Activated CD8-positive, alpha-beta T cell treated with anti-CD3 and anti-CD28 coated beads for 36 hours (primary cell): ENCODE measurements around the gene UNC5A. TPM values are rescaled to one million over a fixed set of nuclear protein-coding genes. Genes with fewer than 3 reads are reported as not detected.

Source experiments
- ATAC-seq: fragments of 200-7000 bp; cut with Tn5 transposase; one replicate; pipeline ENCODE4 v1.10.0; 2021; ENCODE audit warnings: mild to moderate bottlenecking, moderate library complexity
- CTCF ChIA-PET: fragments of 350-600 bp; sonication (Branson Sonifier 250); formaldehyde crosslinking; loops from one replicate; lab custom pipeline; 2021; ENCODE audit warnings: antibody characterized with exemption; lab: Charles Lee
- POLR2A ChIA-PET: fragments of 350-600 bp; sonication (Branson Sonifier 250); formaldehyde crosslinking; loops from one replicate; lab custom pipeline; 2021; ENCODE audit warnings: antibody characterized with exemption; lab: Charles Lee
- DNase-seq: peaks from one replicate; pipeline ENCODE4 v3.0.0-alpha.2; 2020
- H3K27ac Mint-ChIP-seq: one replicate; pipeline ENCODE4 v1.8.0; 2021; ENCODE audit warnings: mild to moderate bottlenecking, mixed read lengths
- H3K27me3 Mint-ChIP-seq: one replicate; pipeline ENCODE4 v1.8.0; 2021; ENCODE audit warnings: mixed read lengths
- H3K36me3 Mint-ChIP-seq: one replicate; pipeline ENCODE4 v1.8.0; 2021; ENCODE audit warnings: low read depth, mixed read lengths
- H3K4me1 Mint-ChIP-seq: one replicate; pipeline ENCODE4 v1.8.0; 2021; ENCODE audit warnings: low read depth, mixed read lengths
- H3K4me3 Mint-ChIP-seq: one replicate; pipeline ENCODE4 v1.8.0; 2021; ENCODE audit warnings: mild to moderate bottlenecking, moderate library complexity, mixed read lengths
- H3K9me3 Mint-ChIP-seq: one replicate; pipeline ENCODE4 v1.8.0; 2021; ENCODE audit warnings: mixed read lengths
- intact Hi-C: fragments of 100-400 bp; cut with micrococcal nuclease; formaldehyde crosslinking; loops from one replicate; pipeline ENCODE4 v1.10.0; 2022
- total RNA-seq, 2 experiments: library from RNA; stranded (reverse); gene quantifications; one replicate each; pipeline ENCODE4 v1.2.3, GENCODE V29; 2021
- TF ChIP-seq, protein P1 (sequence below): fragments of 200-600 bp; IDR thresholded peaks from one replicate; pipeline ENCODE4 v1.8.0; 2022; ENCODE audit warnings: antibody characterized with exemption, mild to moderate bottlenecking

The UNC5A gene
- total RNA-seq, 2 experiments from 2014 or later, result not detected

DNA sequence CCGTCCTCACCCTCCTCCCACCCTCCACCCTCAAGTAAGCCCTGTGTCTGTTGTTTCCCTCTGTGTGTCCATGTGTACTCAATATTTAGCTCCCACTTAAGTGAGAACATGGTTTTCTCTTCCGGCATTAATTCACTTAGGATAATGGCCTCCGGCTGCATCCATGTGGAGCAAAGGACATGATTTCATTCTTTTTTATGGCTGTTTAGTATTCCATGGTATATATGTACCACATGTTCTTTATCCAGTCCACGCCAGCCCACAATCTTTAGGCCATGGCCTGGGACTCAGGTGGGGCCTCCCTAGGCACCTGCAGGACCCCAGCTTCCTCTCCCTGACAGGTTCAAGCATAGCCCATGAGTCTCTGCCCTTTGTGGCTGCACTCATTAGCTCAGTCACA is 22.9 kb downstream of the UNC5A start:
- TF ChIP-seq, protein P1, sequence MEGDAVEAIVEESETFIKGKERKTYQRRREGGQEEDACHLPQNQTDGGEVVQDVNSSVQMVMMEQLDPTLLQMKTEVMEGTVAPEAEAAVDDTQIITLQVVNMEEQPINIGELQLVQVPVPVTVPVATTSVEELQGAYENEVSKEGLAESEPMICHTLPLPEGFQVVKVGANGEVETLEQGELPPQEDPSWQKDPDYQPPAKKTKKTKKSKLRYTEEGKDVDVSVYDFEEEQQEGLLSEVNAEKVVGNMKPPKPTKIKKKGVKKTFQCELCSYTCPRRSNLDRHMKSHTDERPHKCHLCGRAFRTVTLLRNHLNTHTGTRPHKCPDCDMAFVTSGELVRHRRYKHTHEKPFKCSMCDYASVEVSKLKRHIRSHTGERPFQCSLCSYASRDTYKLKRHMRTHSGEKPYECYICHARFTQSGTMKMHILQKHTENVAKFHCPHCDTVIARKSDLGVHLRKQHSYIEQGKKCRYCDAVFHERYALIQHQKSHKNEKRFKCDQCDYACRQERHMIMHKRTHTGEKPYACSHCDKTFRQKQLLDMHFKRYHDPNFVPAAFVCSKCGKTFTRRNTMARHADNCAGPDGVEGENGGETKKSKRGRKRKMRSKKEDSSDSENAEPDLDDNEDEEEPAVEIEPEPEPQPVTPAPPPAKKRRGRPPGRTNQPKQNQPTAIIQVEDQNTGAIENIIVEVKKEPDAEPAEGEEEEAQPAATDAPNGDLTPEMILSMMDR, result no peak
- intact Hi-C loops, result no loop called here
- Mint-ChIP-seq H3K27ac (no peak overlapping the region), H3K9me3 (peaks cover 4% of the 10 kb centered on the region), H3K4me1 (no peaks in the 10 kb centered on the region), H3K4me3 (no peak overlapping the region), H3K36me3 (no peaks in the 10 kb centered on the region), H3K27me3 (peaks cover 17% of the 10 kb centered on the region)
- ATAC-seq (no peak), DNase-seq (no peak)
- ChIA-PET POLR2A (no interaction called here), CTCF (no interaction called here)

DNA sequence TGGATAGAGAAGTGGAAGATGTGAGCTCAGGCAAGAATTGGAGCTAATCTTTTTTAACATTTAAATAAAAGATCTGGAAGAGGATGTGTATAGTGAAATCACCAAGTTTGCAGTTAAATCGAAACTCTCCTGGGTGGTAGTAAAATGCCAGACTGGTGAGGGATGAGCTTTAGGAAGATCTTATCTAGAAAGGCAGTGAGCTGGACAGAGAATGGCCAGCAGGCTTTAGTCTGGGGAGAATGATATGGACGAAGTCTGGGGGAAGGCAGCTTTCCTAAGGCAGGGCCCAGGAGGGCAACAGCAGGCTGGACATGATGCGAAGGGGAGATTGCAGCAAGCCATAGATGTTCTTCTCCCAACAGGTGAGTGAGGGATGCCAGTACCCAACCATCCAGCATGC is 25.6 kb downstream of the UNC5A start:
- intact Hi-C loops, result no loop called here
- Mint-ChIP-seq H3K4me3 (no peak overlapping the region), H3K9me3 (no peaks in the 10 kb centered on the region), H3K27ac (no peak overlapping the region), H3K36me3 (no peaks in the 10 kb centered on the region), H3K27me3 (peaks cover 19% of the 10 kb centered on the region), H3K4me1 (no peaks in the 10 kb centered on the region)
- DNase-seq, result no peak
- POLR2A ChIA-PET, result interaction anchor here (1.6 kb wide), 1 partner anchor 16 kb away, joined by 4 read pairs; no protein-coding TSS in a partner anchor
- ATAC-seq, result no peak
- CTCF ChIA-PET, result interaction anchor here (0.9 kb wide), 1 partner anchor 22 kb away, joined by 3 read pairs; no protein-coding TSS in a partner anchor
- TF ChIP-seq, protein P1, result no peak

DNA sequence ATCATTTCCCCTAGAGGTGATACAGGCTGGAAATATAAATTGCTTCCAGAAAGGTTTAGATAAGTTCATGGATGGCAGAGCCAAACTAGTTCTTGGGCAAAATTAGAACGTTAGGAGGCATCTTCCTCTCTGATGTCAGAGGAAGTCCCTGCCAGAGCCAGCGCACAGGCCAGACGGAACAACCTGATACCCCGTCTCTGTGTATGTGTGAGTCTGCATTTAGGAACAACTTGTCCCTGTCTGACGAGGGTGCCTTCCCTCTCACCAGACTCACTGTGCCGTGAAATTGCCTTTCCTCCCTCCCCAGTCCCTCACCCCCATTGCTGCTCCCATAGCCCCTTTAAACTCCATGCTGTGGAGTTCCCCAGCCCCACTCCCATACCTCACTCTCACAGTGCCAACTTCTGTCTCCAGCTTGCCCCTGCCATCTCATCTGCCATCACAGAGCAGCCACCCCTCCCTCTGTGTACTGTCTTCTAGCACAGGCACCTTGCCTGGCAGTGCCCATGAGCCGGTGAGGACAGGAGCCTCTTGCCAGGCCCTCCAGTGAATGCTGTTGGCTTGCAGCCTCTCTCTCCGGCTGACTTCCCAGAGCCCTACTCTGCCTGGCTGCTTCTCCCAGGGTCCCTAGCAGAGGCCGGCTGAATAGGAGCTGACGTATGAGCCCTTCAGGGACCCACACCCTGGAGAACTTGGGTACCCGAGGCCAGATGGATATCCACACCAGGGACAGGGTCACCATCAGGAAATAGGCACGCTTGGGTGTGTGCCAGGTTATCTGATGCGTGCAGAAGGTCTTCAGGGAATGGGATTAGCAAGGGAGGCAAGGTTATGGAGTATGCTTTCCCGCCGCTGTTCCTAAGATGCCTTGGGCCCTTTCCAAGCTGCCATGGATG is 26.7 kb downstream of the UNC5A start:
- Mint-ChIP-seq H3K4me3 (no peak overlapping the region), H3K27me3 (peaks cover 24% of the 10 kb centered on the region), H3K4me1 (no peaks in the 10 kb centered on the region), H3K36me3 (no peaks in the 10 kb centered on the region), H3K9me3 (no peaks in the 10 kb centered on the region), H3K27ac (no peak overlapping the region)
- TF ChIP-seq, protein P1, result no peak
- ATAC-seq, result no peak
- ChIA-PET POLR2A (no interaction called here), CTCF (interaction anchor here (0.6 to 1.6 kb wide), 2 partner anchors 53 to 176 kb away, joined by 3 read pairs; no protein-coding TSS in a partner anchor)
- DNase-seq, result no peak
- intact Hi-C loops, result no loop called here

DNA sequence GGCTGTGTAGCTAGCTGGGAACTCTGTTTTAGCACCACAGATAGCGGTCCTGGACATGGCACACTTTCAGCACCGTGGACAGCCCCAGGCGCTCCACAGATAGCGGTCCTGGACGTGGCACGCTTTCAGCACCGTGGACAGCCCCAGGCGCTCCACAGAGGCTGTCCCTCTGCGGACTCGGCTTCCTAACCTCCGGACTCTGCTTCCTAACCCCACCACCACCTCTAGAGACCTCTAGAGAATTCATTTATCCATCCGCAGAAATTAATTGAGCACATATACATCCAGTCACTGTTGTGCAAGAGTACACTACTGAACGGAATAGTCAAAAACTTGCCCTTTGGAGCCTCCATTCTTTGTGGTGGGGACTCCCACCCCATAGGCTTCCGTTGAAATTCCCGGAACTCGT is 27.4 kb downstream of the UNC5A start:
- Mint-ChIP-seq H3K9me3 (no peaks in the 10 kb centered on the region), H3K27me3 (peaks cover 27% of the 10 kb centered on the region), H3K27ac (no peak overlapping the region), H3K36me3 (no peaks in the 10 kb centered on the region), H3K4me1 (no peaks in the 10 kb centered on the region), H3K4me3 (no peak overlapping the region)
- peak; percentile 99 for ATAC-seq
- intact Hi-C loops, result no loop called here
- POLR2A ChIA-PET, result no interaction called here
- DNase-seq, result peak; percentile 89
- CTCF ChIA-PET, result interaction anchor here (1.1 to 1.6 kb wide), 2 partner anchors 176 to 177 kb away, joined by 3 read pairs; no protein-coding TSS in a partner anchor
- TF ChIP-seq, protein P1, result no peak

GRCh38 chr5:176843673-176844072 is 33.3 kb downstream of the UNC5A start:
- DNase-seq, result no peak
- no peaks in the 10 kb centered on the region for H3K36me3 Mint-ChIP-seq
- no peaks in the 10 kb centered on the region for H3K4me1 Mint-ChIP-seq
- ATAC-seq, result no peak
- H3K9me3 Mint-ChIP-seq, result no peaks in the 10 kb centered on the region
- H3K27me3 Mint-ChIP-seq, result peaks cover 19% of the 10 kb centered on the region
- ChIA-PET CTCF (no interaction called here), POLR2A (no interaction called here)
- TF ChIP-seq, protein P1, result no peak
- H3K27ac Mint-ChIP-seq, result no peak overlapping the region
- no peak overlapping the region for H3K4me3 Mint-ChIP-seq
- intact Hi-C loops, result no loop called here
